ENCODE measurements around the gene WDR36. TPM values are rescaled to one million over a fixed set of nuclear protein-coding genes. Genes with fewer than 3 reads are reported as not detected.

WDR36 gene
- total and polyA plus RNA-seq, 10 of the 15 experiments (the other 5 are each of a cell fraction or from before 2014, with no cell fraction given), result 13.3 to 61.8 (median 47.0) TPM

GRCh38 chr5:111061618-111062017 lies 30.5 kb upstream of the WDR36 start:
- no peak for ATAC-seq
- Histone ChIP-seq H3K36me3 (ENCODE audit: control insufficient read depth in 2 of 2, insufficient read depth in 2 of 2, low read length in 1 of 2) (no peaks in the 10 kb centered on the region), H3K4me1 (ENCODE audit: control insufficient read depth, insufficient read depth, low read length) (no peaks in the 10 kb centered on the region), H3K4me2 (ENCODE audit: control insufficient read depth, insufficient read depth) (no peak overlapping the region), H3K4me3 (no peak overlapping the region), H3K27me3 (replicated peaks in 1 of 2; ENCODE audit: control insufficient read depth in 2 of 2, insufficient read depth in 2 of 2, low read length in 1 of 2) (peaks cover 0 to 2% of the 10 kb centered on the region in 2 experiments; a peak in 3 of 4 replicates), H3K9me3 (replicated peaks; ENCODE audit: control insufficient read depth, insufficient read depth, low read length) (no peaks in the 10 kb centered on the region), H3K9ac (ENCODE audit: control insufficient read depth, insufficient read depth, low read length) (no peak overlapping the region), H3K79me2 (ENCODE audit: control insufficient read depth, insufficient read depth, low read length) (no peaks in the 10 kb centered on the region), H2AFZ (ENCODE audit: control insufficient read depth, low read depth, low read length) (no peak overlapping the region), H3K27ac (ENCODE audit: control insufficient read depth, insufficient read depth) (no peak overlapping the region), H4K20me1 (ENCODE audit: control insufficient read depth, insufficient read depth) (no peaks in the 10 kb centered on the region)
- POLR2A ChIA-PET, result no interaction called here
- no peak for DNase-seq (ENCODE audit: low read depth, low spot score)
- RAD21 ChIA-PET (ENCODE audit: unreplicated experiment), result no interaction called here
- BruUV-seq (replicated peaks), result no TSS peak
- CTCF ChIA-PET, result interaction anchor here (1.1 kb wide), 1 partner anchor 12 kb away, joined by 3 read pairs; no protein-coding TSS in a partner anchor
- TF ChIP-seq RBBP5 (conservative IDR thresholded peaks at IDR 0.05), result no peak
- FAIRE-seq, result no peak
- SMC1A ChIA-PET (ENCODE audit: uncharacterized antibody, unreplicated experiment), result no interaction called here
- in situ Hi-C loops (cut with MboI) (loop anchor here (10.0 kb wide), 1 partner anchor 307 kb away; no protein-coding TSS in a partner anchor), intact Hi-C loops (cut with micrococcal nuclease; ENCODE audit: unreplicated experiment) (no loop called here)

- RAD21 ChIA-PET (ENCODE audit: unreplicated experiment), result no interaction called here
- POLR2A ChIA-PET, result no interaction called here
- Histone ChIP-seq H3K9ac (ENCODE audit: control insufficient read depth, insufficient read depth, low read length) (no peak overlapping the region), H3K9me3 (replicated peaks; ENCODE audit: control insufficient read depth, insufficient read depth, low read length) (no peaks in the 10 kb centered on the region), H4K20me1 (ENCODE audit: control insufficient read depth, insufficient read depth) (no peaks in the 10 kb centered on the region), H3K27me3 (replicated peaks in 1 of 2; ENCODE audit: control insufficient read depth in 2 of 2, insufficient read depth in 2 of 2, low read length in 1 of 2) (peaks cover 2 to 3% of the 10 kb centered on the region in 2 experiments; a peak in 3 of 4 replicates), H2AFZ (ENCODE audit: control insufficient read depth, low read depth, low read length) (no peak overlapping the region), H3K4me3 (no peak overlapping the region), H3K27ac (ENCODE audit: control insufficient read depth, insufficient read depth) (no peak overlapping the region), H3K79me2 (ENCODE audit: control insufficient read depth, insufficient read depth, low read length) (no peaks in the 10 kb centered on the region), H3K36me3 (ENCODE audit: control insufficient read depth in 2 of 2, insufficient read depth in 2 of 2, low read length in 1 of 2) (no peaks in the 10 kb centered on the region), H3K4me1 (ENCODE audit: control insufficient read depth, insufficient read depth, low read length) (no peaks in the 10 kb centered on the region), H3K4me2 (ENCODE audit: control insufficient read depth, insufficient read depth) (no peak overlapping the region)
- CTCF ChIA-PET, result interaction anchor here (0.9 to 1.0 kb wide), 2 partner anchors 306 to 310 kb away, joined by 3 to 4 read pairs; no protein-coding TSS in a partner anchor
- WGBS (ENCODE audit: insufficient coverage, insufficient replicate concordance, low lambda C conversion rate, missing lambda C conversion rate), result 7% methylated on average over 3 of the region's 3 CpGs
- SMC1A ChIA-PET (ENCODE audit: uncharacterized antibody, unreplicated experiment), result interaction anchor here (1.1 kb wide), 2 partner anchors 10 to 307 kb away, joined by 3 read pairs; no protein-coding TSS in a partner anchor
- FAIRE-seq, result peak; percentile 66
- in situ Hi-C loops (cut with MboI), result loop anchor here (10.0 kb wide), 1 partner anchor 309 kb away; no protein-coding TSS in a partner anchor
- DNase-seq (ENCODE audit: low read depth, low spot score), result no peak
- peak; percentile 83 for ATAC-seq
- BruUV-seq (replicated peaks), result no TSS peak
- intact Hi-C loops (cut with micrococcal nuclease; ENCODE audit: unreplicated experiment), result loop anchor here (1.0 kb wide), 1 partner anchor 307 kb away; no protein-coding TSS in a partner anchor
- TF ChIP-seq SMC3 (IDR thresholded peaks at IDR 0.05; ENCODE audit: borderline replicate concordance, low read length) (peak; percentile 68; the same call in 1 of the 2 replicates), RAD21 (IDR thresholded peaks at IDR 0.05; ENCODE audit: insufficient read depth, low read depth, low read length) (peak; percentile 61), CTCF (IDR thresholded peaks at IDR 0.05 in 2 of 3, conservative IDR thresholded peaks at IDR 0.05 in 1 of 3; ENCODE audit: control insufficient read depth in 2 of 3, extremely low read depth in 1 of 3, insufficient read depth in 1 of 3, low read depth in 3 of 3, low read length in 3 of 3) (peak; percentile 52 to 53 (median 53)), EED (IDR thresholded peaks at IDR 0.05; ENCODE audit: low read depth) (no peak)
Observed at GRCh38 chr5:111063709-111064322, 28.3 kb upstream of the WDR36 start.

Data from GM12878 (cell line).